ENCODE measurements around the gene KIAA1755.

GRCh38 chr20:38226553-38226952, 34.0 kb downstream of the KIAA1755 start:
- TF ChIP-seq EZH2 (IDR thresholded peaks at IDR 0.05; ENCODE audit: borderline replicate concordance, insufficient read depth, low read depth, low read length, poor library complexity, severe bottlenecking) (no peak), CTCF (IDR thresholded peaks at IDR 0.05) (no peak)
